ENCODE data around the gene TTC38.
"Not testable (repeated sequence)": the region's sequence is repeated elsewhere in the genome, so short reads cannot be mapped to it uniquely, and the experiment has no call there.

TTC38 gene

GRCh38 chr22:46259374-46259773, 8.4 kb upstream of the TTC38 start:
- H3K27ac ChIP-seq: no peak overlapping the region
- no peak for TF ChIP-seq CTCF (conservative IDR thresholded peaks at IDR 0.05)

DNA sequence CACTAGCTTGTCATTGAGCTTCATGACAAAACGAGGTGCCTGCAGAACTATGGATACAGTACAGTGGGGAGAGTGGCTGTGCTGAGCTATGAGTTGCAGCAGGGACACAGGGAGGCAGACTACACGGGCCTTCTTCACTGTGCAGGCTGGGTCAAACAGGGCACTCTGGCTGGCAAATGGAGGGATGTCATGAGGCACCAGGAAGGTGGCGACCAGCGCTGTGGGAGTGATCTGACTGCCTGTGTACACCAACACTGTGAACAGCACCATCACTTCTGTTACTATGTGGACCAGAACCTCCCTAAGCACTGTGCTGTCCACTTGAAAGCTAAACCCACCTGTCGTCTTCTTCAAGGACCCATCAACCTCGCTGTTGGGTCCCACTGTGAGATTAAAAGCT, 7.8 kb upstream of the TTC38 start:
- no peak for TF ChIP-seq CTCF (conservative IDR thresholded peaks at IDR 0.05)
- H3K27ac ChIP-seq: no peak overlapping the region

DNA sequence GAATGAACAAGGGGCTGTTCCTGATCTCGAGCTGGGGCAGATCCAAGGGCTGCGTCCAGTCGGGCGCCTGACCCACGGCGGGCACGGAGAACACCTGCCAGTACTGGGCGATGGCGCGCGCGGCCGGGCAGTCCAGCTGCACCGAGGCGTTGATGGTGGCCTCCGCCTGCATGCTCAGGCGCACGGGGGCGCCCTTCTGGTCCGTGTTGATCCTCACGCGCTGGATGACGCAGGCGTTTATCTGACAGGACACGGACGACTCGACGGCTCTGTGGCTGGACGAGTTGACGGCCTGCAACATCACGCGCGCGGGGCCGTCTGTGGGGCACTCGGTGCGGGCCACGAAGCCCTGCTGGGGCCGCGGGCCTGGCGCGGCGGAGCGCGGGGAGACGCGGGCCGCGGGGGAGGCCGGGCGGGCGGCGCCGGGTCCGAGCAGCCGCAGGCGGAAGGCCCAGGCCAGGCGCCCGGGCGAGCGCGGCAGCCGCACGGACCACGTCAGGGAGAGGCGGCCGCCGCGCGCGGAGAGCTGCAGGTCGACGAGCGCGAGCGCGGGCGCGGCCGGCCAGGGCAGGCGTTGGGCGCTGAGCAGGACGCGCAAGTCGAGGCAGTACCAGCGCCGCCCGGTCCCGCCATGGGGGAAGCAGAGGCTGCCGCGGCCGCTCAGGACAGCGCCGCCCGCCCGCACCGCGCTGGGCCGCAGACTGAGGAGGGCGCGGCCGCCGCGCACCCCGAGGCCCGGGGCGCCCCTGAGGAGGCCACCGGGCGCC, 5.2 kb upstream of the TTC38 start:
- H3K27ac ChIP-seq: no peak overlapping the region
- no peak for TF ChIP-seq CTCF (conservative IDR thresholded peaks at IDR 0.05)

- no peak within 1 kb of the TSS for H3K27ac ChIP-seq
- TF ChIP-seq CTCF (conservative IDR thresholded peaks at IDR 0.05): no peak
These were observed 4.6 kb upstream of the TTC38 start, which contains the start of gene PKDREJ for GRCh38 chr22:46263216-46263590. PKDREJ (minus strand) TSS chr22:46263343; CDS start chr22:46263322, 21 bp downstream.

DNA sequence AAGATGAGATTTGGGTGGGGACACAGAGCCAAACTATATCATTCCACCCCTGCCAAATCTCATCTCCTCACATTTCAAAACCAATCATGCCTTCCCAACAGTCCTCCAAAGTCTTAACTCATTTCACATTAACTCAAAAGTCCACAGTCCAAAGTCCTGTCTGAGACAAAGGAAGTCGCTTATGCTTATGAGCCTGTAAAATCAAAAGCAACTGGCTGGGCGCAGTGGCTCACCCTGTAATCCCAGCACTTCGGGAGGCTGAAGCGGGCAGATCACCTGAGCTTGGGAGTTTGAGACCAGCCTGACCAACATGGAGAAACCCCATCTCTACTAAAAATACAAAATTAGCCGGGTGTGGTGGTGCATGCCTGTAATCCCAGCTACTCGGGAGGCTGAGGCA, 3.3 kb upstream of the TTC38 start:
- not testable (repeated sequence) for H3K27ac ChIP-seq

DNA sequence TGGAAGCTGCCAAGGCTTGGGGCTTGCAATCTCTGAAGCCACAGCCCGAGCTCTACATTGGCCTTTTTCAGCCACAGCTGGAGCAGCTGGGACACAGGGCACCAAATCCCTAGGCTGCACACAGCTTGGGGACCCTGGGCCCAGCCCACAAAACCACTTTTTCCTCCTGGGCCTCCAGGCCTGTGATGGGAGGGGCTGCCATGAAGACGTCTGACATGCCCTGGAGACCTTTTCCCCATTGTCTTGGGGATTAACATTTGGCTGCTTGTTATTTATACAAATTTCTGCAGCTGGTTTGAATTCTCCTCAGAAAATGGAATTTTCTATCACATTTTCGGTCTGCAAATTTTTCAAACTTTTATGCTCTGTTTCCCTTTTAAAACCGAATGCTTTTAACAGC, 2.2 kb upstream of the TTC38 start:
- not testable (repeated sequence) for H3K27ac ChIP-seq

DNA sequence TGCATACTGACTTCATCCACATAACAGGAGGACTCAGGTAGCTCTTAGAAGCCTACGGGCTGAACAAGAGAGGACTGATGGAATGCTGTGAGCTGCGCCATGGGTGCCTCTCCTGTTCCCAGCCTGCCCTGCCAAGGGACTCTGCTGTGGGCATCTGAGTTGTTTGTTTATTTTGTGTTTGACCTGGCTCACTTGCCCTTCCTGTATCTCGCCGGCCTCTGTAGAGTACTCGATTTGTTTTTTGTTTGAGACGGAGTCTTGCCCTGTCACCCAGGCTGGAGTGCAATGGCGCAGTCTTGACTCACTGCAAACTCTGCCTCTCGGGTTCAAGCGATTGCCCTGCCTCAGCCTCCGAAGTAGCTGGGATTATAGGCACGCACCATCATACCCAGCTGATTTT, 1.8 kb downstream of the TTC38 start:
- TF ChIP-seq CTCF (conservative IDR thresholded peaks at IDR 0.05): no peak
- H3K27ac ChIP-seq: peak overlapping the region; percentile 73; the same call in 1 of the 2 replicates

DNA sequence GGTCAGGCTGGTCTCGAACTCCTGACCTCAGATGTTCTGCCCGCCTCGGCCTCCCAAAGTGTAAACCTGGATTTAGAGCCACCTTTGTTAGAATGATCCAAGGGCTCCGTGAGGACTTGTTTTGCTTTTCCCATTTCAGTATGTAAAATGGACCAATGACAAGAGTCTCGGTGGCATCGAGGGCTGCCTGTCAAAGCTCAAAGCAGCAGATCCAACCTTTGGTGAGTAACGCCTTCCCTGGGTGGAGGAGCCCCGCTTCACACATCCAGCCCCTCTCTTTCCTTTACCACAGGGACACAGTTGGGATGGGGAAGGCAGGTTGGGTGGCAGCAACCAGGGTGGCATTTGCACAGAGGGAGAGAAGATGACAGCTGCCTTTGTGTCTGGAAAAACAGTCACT, 4.4 kb downstream of the TTC38 start:
- no peak overlapping the region for H3K27ac ChIP-seq
- TF ChIP-seq CTCF (conservative IDR thresholded peaks at IDR 0.05): no peak
